GM19035 (cell line): ENCODE results near the gene CHST12.

Experiments
- ATAC-seq: cut with Tn5 transposase; IDR thresholded peaks from one replicate; pipeline ENCODE4 v1.9.1; 2021; ENCODE audit not compliant: unreplicated experiment

The CHST12 gene

GRCh38 chr7:2497065-2497464 is 93.7 kb downstream of the CHST12 start:
- ATAC-seq = no peak

GRCh38 chr7:2497500-2498336 is 94.3 kb downstream of the CHST12 start:
- no peak for ATAC-seq
